Endothelial cell (in vitro differentiated cells): ENCODE results near the gene HDX. TPM values are rescaled to one million over a fixed set of nuclear protein-coding genes. Genes with fewer than 3 reads are reported as not detected.
"Not testable (repeated sequence)": the region's sequence is repeated elsewhere in the genome, so short reads cannot be mapped to it uniquely, and the experiment has no call there.

Experiments
- DNase-seq: peaks from one replicate; pipeline ENCODE4 v3.0.0; 2021; ENCODE audit warnings: low spot score
- H3K27ac Mint-ChIP-seq: one replicate; pipeline ENCODE4 v1.8.0; 2021; ENCODE audit warnings: mixed read lengths, inconsistent platforms; ENCODE audit not compliant: unreplicated experiment
- H3K27me3 Mint-ChIP-seq: one replicate; pipeline ENCODE4 v1.8.0; 2021; ENCODE audit warnings: mild to moderate bottlenecking, moderate library complexity, mixed read lengths, inconsistent platforms; ENCODE audit not compliant: unreplicated experiment
- H3K36me3 Mint-ChIP-seq: one replicate; pipeline ENCODE4 v1.8.0; 2021; ENCODE audit warnings: mild to moderate bottlenecking, low read depth, mixed read lengths, inconsistent platforms; ENCODE audit not compliant: unreplicated experiment
- H3K4me1 Mint-ChIP-seq: one replicate; pipeline ENCODE4 v1.8.0; 2021; ENCODE audit warnings: mild to moderate bottlenecking, mixed read lengths, inconsistent platforms; ENCODE audit not compliant: unreplicated experiment
- H3K4me3 Mint-ChIP-seq: one replicate; pipeline ENCODE4 v1.8.0; 2021; ENCODE audit warnings: mild to moderate bottlenecking, mixed read lengths, inconsistent platforms; ENCODE audit not compliant: unreplicated experiment
- H3K9me3 Mint-ChIP-seq: one replicate; pipeline ENCODE4 v1.8.0; 2021; ENCODE audit warnings: mixed read lengths, inconsistent platforms; ENCODE audit not compliant: unreplicated experiment
- total RNA-seq: library from RNA; stranded (reverse); fragmentation: NEBNext Ultra II Directional; extraction: Animal tissue kit (Norgen Biotek cat#: 25700); gene quantifications from one replicate; pipeline ENCODE4 v1.2.1, GENCODE V29; 2021; ENCODE audit not compliant: unreplicated experiment
- TF ChIP-seq, protein P1 (sequence below): fragments of 200-600 bp; sonication (generic); IDR thresholded peaks from one replicate; pipeline ENCODE4 v1.5.0; 2021; ENCODE audit warnings: antibody characterized with exemption; ENCODE audit not compliant: unreplicated experiment

HDX gene
- total RNA-seq, 1 donor from 2014 or later = 9.4 TPM

DNA sequence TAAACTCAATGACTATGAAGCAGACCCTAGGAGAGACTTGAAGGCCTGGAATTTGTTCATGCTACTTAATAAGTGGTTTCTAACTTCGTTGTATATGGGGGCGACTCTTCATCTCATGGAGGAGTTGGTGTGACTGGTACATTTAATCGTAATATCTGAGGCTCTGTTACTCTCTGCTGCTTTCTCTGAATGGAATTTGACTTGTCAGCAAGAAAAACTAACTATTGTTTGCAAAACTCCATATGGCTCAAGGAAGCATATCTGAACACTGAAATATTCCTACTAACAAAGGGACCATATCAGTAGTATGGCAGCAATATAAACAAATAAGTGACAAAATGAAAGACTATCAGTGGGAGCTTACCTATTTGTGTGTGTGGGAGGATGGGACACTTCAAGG lies 182.2 kb downstream of the HDX start:
- H3K4me1 Mint-ChIP-seq = no peaks in the 10 kb centered on the region
- no peaks in the 10 kb centered on the region for H3K9me3 Mint-ChIP-seq
- no peak overlapping the region for H3K27ac Mint-ChIP-seq
- peaks cover 2% of the 10 kb centered on the region for H3K27me3 Mint-ChIP-seq
- TF ChIP-seq, protein P1, sequence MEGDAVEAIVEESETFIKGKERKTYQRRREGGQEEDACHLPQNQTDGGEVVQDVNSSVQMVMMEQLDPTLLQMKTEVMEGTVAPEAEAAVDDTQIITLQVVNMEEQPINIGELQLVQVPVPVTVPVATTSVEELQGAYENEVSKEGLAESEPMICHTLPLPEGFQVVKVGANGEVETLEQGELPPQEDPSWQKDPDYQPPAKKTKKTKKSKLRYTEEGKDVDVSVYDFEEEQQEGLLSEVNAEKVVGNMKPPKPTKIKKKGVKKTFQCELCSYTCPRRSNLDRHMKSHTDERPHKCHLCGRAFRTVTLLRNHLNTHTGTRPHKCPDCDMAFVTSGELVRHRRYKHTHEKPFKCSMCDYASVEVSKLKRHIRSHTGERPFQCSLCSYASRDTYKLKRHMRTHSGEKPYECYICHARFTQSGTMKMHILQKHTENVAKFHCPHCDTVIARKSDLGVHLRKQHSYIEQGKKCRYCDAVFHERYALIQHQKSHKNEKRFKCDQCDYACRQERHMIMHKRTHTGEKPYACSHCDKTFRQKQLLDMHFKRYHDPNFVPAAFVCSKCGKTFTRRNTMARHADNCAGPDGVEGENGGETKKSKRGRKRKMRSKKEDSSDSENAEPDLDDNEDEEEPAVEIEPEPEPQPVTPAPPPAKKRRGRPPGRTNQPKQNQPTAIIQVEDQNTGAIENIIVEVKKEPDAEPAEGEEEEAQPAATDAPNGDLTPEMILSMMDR = no peak
- peaks cover 3% of the 10 kb centered on the region for H3K36me3 Mint-ChIP-seq
- no peak for DNase-seq
- no peak overlapping the region for H3K4me3 Mint-ChIP-seq

DNA sequence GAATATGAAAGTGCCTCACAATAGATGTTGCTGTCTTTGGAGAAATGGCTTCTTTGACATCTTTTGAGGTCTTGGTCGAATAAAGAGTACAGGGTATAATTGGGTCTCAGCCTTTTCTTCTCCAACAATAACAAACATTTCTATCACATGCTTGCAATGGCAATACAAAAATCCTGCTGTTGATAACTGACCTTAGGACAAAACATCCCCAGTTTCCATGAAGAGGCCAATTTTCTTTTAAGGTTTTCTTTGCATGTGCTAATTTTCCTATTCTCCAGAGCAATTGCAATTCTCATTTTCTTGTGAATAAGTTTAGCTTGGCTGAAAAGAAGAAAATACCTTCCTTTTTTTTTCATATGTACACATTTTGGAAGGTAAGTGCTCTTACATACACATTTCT lies 183.6 kb downstream of the HDX start:
- Mint-ChIP-seq H3K27me3 (peaks cover 2% of the 10 kb centered on the region), H3K27ac (no peak overlapping the region), H3K9me3 (no peaks in the 10 kb centered on the region), H3K36me3 (peaks cover 3% of the 10 kb centered on the region), H3K4me3 (no peak overlapping the region), H3K4me1 (no peaks in the 10 kb centered on the region)
- TF ChIP-seq, protein P1 = no peak
- no peak for DNase-seq

GRCh38 chrX:84315946-84316345 lies 186.3 kb downstream of the HDX start:
- DNase-seq, H3K27me3 Mint-ChIP-seq, H3K4me1 Mint-ChIP-seq, H3K4me3 Mint-ChIP-seq, H3K27ac Mint-ChIP-seq, H3K36me3 Mint-ChIP-seq, H3K9me3 Mint-ChIP-seq: not testable (repeated sequence)
